HFFc6 (cell line): ENCODE measurements around the gene ITM2C. TPM values are rescaled to one million over a fixed set of nuclear protein-coding genes. Genes with fewer than 3 reads are reported as not detected.

Experiments used
- DNase-seq: peaks from one replicate; pipeline ENCODE4 v3.0.0-alpha.2; 2018
- H3K27ac Mint-ChIP-seq: 2 replicates; pipeline ENCODE4 v1.8.0; 2020; ENCODE audit warnings: mild to moderate bottlenecking, mixed read lengths
- H3K27me3 Mint-ChIP-seq: 2 replicates; pipeline ENCODE4 v1.8.0; 2021; ENCODE audit warnings: mild to moderate bottlenecking, moderate library complexity, mixed read lengths; ENCODE audit not compliant: insufficient read depth
- H3K36me3 Mint-ChIP-seq: 2 replicates; pipeline ENCODE4 v1.8.0; 2021; ENCODE audit warnings: low read depth, mixed read lengths
- H3K4me1 Mint-ChIP-seq: 2 replicates; pipeline ENCODE4 v1.8.0; 2020; ENCODE audit warnings: low read depth, mixed read lengths
- H3K4me3 Mint-ChIP-seq: 2 replicates; pipeline ENCODE4 v1.8.0; 2020; ENCODE audit warnings: mild to moderate bottlenecking, moderate library complexity, mixed read lengths
- H3K9me3 Mint-ChIP-seq: 2 replicates; pipeline ENCODE4 v1.8.0; 2020; ENCODE audit warnings: mild to moderate bottlenecking, mixed read lengths
- total RNA-seq, 6 experiments: library from RNA; stranded (reverse); fragmentation: NEBNext Ultra II Directional; extraction: Animal tissue kit (Norgen Biotek cat#: 25700); gene quantifications; 2 replicates in 1 of 6; 3 replicates in 5 of 6; pipeline ENCODE4 v1.2.3, GENCODE V29; 2021
- TF ChIP-seq, protein P1 (sequence below): fragments of 200-600 bp; sonication (generic); IDR thresholded peaks from 2 replicates; pipeline ENCODE4 v1.5.0; 2021; ENCODE audit warnings: antibody characterized with exemption, mild to moderate bottlenecking

ITM2C gene
- total RNA-seq, 6 experiments from 2014 or later = 28.1 to 53.8 (median 29.4) TPM

- no peak overlapping the region for H3K4me3 Mint-ChIP-seq
- no peaks in the 10 kb centered on the region; the same call in 1 of the 2 replicates for H3K9me3 Mint-ChIP-seq
- no peaks in the 10 kb centered on the region for H3K4me1 Mint-ChIP-seq
- H3K27me3 Mint-ChIP-seq = peaks cover 52% of the 10 kb centered on the region
- no peak overlapping the region for H3K27ac Mint-ChIP-seq
- TF ChIP-seq, protein P1, sequence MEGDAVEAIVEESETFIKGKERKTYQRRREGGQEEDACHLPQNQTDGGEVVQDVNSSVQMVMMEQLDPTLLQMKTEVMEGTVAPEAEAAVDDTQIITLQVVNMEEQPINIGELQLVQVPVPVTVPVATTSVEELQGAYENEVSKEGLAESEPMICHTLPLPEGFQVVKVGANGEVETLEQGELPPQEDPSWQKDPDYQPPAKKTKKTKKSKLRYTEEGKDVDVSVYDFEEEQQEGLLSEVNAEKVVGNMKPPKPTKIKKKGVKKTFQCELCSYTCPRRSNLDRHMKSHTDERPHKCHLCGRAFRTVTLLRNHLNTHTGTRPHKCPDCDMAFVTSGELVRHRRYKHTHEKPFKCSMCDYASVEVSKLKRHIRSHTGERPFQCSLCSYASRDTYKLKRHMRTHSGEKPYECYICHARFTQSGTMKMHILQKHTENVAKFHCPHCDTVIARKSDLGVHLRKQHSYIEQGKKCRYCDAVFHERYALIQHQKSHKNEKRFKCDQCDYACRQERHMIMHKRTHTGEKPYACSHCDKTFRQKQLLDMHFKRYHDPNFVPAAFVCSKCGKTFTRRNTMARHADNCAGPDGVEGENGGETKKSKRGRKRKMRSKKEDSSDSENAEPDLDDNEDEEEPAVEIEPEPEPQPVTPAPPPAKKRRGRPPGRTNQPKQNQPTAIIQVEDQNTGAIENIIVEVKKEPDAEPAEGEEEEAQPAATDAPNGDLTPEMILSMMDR = no peak
- no peak for DNase-seq
- H3K36me3 Mint-ChIP-seq = no peaks in the 10 kb centered on the region
These were observed 31.8 kb downstream of the ITM2C start for GRCh38 chr2:230896346-230897115.

GRCh38 chr2:230898016-230898712 is 33.4 kb downstream of the ITM2C start:
- no peaks in the 10 kb centered on the region for H3K36me3 Mint-ChIP-seq
- peaks cover 45% of the 10 kb centered on the region for H3K27me3 Mint-ChIP-seq
- no peak for DNase-seq
- no peak overlapping the region for H3K27ac Mint-ChIP-seq
- no peaks in the 10 kb centered on the region for H3K9me3 Mint-ChIP-seq
- no peaks in the 10 kb centered on the region for H3K4me1 Mint-ChIP-seq
- TF ChIP-seq, protein P1 = no peak
- H3K4me3 Mint-ChIP-seq = no peak overlapping the region

DNA sequence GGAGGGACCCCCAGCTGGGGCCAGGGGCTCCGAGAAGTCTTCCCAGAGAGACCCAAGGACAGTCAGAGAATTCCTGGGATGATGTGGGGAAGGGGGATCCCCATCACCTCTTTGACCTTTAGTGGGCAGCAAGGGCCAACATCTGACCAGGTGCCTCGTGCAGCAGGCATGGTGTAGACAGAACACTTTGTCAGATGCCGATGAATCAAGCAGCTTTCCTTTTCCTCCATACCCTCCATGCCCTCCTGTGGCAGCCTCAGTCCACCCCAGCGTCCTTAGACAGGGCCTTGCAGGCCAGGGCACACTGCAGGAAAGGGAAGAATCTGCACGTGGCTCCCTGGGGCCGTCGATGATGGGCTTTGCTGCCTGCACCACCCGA is 34.0 kb downstream of the ITM2C start:
- no peak for DNase-seq
- TF ChIP-seq, protein P1 = no peak
- H3K36me3 Mint-ChIP-seq = no peaks in the 10 kb centered on the region

GRCh38 chr2:230899287-230899686 is 34.5 kb downstream of the ITM2C start:
- TF ChIP-seq, protein P1 = no peak
- no peaks in the 10 kb centered on the region for H3K9me3 Mint-ChIP-seq
- H3K36me3 Mint-ChIP-seq = no peaks in the 10 kb centered on the region
- no peak for DNase-seq
- H3K27ac Mint-ChIP-seq = no peak overlapping the region
- H3K27me3 Mint-ChIP-seq = peaks cover 48% of the 10 kb centered on the region
- H3K4me1 Mint-ChIP-seq = no peaks in the 10 kb centered on the region
- no peak overlapping the region for H3K4me3 Mint-ChIP-seq

More for the DNA sequence above, 34.0 kb downstream of the ITM2C start:
- H3K4me3 Mint-ChIP-seq = no peak overlapping the region
- no peaks in the 10 kb centered on the region for H3K9me3 Mint-ChIP-seq
- no peaks in the 10 kb centered on the region for H3K4me1 Mint-ChIP-seq
- H3K27me3 Mint-ChIP-seq = peaks cover 48% of the 10 kb centered on the region
- H3K27ac Mint-ChIP-seq = no peak overlapping the region

DNA sequence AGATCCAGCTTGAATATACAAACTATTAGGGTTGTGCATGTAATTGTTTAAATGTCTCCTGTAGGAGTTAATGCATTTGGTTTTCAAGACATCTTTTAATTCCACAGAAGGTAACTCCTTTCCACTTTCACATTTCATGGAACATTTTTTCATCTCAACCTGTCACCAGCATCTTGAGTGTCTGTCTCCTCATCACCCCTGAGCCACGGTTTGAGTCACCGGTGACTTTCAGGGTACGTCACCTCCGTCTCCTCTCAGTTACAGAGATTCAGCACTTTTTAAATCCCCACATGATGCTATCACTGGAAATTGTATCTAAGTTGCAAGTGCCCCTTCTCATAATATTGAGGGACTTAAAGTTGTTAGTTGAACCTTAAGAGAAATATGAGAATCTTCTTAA is 35.0 kb downstream of the ITM2C start:
- Mint-ChIP-seq H3K27ac (no peak overlapping the region), H3K9me3 (no peaks in the 10 kb centered on the region), H3K4me1 (no peaks in the 10 kb centered on the region), H3K4me3 (no peak overlapping the region), H3K36me3 (no peaks in the 10 kb centered on the region), H3K27me3 (peaks cover 46% of the 10 kb centered on the region)
- TF ChIP-seq, protein P1 = no peak
- no peak for DNase-seq
